Measurements from ENCODE around the gene PEDS1.

PEDS1 gene

GRCh38 chr20:50191544-50192363, 38.2 kb upstream of the PEDS1 start:
- Histone ChIP-seq H3K27ac (peak overlapping the region; percentile 95), H3K27me3 (replicated peaks) (no peaks in the 10 kb centered on the region), H3K4me3 (ENCODE audit: low read depth, low read length) (peak overlapping the region; percentile 98), H3K36me3 (replicated peaks) (peaks cover 15% of the 10 kb centered on the region)
- no peak for DNase-seq
- TF ChIP-seq CTCF (IDR thresholded peaks at IDR 0.05; ENCODE audit: low read depth, low read length, missing control alignments): peak; percentile 23
- in situ Hi-C loops (cut with HindIII; ENCODE audit: low pct_ligation_motif_present, low sequenced_read_pairs): no loop called here

- in situ Hi-C loops (cut with HindIII; ENCODE audit: low pct_ligation_motif_present, low sequenced_read_pairs): no loop called here
- TF ChIP-seq CTCF (IDR thresholded peaks at IDR 0.05; ENCODE audit: low read depth, low read length, missing control alignments): no peak
- Histone ChIP-seq H3K27me3 (replicated peaks) (no peaks in the 10 kb centered on the region), H3K4me3 (ENCODE audit: low read depth, low read length) (peak overlapping the region; percentile 98), H3K27ac (peak overlapping the region; percentile 95), H3K36me3 (replicated peaks) (peaks cover 15% of the 10 kb centered on the region)
- peak; percentile 34 for DNase-seq
Observed at GRCh38 chr20:50191065-50191543, 37.6 kb upstream of the PEDS1 start.

DNA sequence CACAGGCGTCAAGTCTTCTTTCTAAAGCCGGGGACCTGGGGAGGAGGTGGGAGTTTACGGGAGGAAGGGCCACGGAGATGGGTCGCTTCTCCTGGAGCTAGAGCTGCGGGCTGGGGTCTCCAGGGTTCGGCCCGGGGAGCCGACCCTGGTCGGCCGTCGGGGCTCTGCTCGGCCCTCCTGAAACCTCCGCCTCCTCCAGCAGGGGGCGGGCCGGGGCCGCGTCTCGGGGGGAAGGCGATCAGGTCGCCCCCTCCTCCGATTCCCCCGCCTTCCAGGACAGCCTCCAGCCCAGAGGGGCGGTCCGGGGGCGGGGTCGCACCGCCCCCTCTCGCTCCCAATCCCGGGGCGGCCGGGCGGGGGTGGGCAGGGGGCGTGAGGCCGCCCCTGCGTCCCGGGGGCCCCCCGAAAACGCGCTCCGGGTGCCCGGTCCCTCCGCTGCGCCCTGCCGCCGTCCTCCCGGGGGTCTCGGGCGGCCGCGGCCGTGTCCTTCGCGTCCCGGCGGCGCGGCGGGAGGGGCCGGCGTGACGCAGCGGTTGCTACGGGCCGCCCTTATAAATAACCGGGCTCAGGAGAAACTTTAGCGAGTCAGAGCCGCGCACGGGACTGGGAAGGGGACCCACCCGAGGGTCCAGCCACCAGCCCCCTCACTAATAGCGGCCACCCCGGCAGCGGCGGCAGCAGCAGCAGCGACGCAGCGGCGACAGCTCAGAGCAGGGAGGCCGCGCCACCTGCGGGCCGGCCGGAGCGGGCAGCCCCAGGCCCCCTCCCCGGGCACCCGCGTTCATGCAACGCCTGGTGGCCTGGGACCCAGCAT, 36.9 kb upstream of the PEDS1 start, which contains the start of gene CEBPB:
Gene CEBPB, plus strand, starts transcription at position 580 of the 814 bp plus-strand sequence. Its CDS starts 204 bp downstream, at position 784.
- Histone ChIP-seq H3K36me3 (replicated peaks) (peaks cover 15% of the 10 kb centered on the region), H3K4me3 (ENCODE audit: low read depth, low read length) (peak within 1 kb of the TSS; percentile 98), H3K27me3 (replicated peaks) (no peaks in the 10 kb centered on the region), H3K27ac (peak within 1 kb of the TSS; percentile 95)
- in situ Hi-C loops (cut with HindIII; ENCODE audit: low pct_ligation_motif_present, low sequenced_read_pairs): no loop called here
- peak; percentile 75 for TF ChIP-seq CTCF (IDR thresholded peaks at IDR 0.05; ENCODE audit: low read depth, low read length, missing control alignments)
- DNase-seq: peak; percentile 75

DNA sequence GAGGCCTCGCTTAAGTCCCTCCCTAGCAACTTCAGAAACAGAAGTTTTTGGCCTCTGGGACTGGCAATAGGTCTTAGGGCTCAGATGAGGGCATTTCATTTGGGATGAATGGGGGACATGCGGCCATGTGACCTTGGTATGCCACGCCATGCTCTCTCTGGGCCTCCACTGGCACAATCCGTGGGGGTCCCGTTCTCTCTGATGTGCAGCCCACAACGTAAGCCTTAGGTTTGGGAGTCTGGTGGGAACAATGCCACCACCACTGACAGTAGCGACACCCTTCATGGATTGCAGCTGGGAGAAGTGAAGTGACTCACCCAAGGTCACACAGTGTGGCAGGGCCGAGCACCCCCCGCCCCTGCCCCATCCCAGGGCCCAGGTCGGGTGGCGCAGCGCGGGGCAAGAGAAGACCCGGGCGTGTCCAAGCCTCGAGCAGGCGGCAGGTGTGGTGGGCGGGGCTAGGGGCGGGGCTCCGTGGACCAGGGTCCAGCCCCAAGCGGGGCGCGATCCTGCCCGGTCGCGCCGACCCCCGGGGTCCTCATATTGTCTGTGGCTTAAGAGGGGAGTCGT, 36.2 kb upstream of the PEDS1 start:
- peaks cover 15% of the 10 kb centered on the region for H3K36me3 ChIP-seq (replicated peaks)
- H3K27ac ChIP-seq: no peak overlapping the region
- DNase-seq: no peak
- peak overlapping the region; percentile 98 for H3K4me3 ChIP-seq (ENCODE audit: low read depth, low read length)
- in situ Hi-C loops (cut with HindIII; ENCODE audit: low pct_ligation_motif_present, low sequenced_read_pairs): no loop called here
- H3K27me3 ChIP-seq (replicated peaks): no peaks in the 10 kb centered on the region
- TF ChIP-seq CTCF (IDR thresholded peaks at IDR 0.05; ENCODE audit: low read depth, low read length, missing control alignments): no peak

DNA sequence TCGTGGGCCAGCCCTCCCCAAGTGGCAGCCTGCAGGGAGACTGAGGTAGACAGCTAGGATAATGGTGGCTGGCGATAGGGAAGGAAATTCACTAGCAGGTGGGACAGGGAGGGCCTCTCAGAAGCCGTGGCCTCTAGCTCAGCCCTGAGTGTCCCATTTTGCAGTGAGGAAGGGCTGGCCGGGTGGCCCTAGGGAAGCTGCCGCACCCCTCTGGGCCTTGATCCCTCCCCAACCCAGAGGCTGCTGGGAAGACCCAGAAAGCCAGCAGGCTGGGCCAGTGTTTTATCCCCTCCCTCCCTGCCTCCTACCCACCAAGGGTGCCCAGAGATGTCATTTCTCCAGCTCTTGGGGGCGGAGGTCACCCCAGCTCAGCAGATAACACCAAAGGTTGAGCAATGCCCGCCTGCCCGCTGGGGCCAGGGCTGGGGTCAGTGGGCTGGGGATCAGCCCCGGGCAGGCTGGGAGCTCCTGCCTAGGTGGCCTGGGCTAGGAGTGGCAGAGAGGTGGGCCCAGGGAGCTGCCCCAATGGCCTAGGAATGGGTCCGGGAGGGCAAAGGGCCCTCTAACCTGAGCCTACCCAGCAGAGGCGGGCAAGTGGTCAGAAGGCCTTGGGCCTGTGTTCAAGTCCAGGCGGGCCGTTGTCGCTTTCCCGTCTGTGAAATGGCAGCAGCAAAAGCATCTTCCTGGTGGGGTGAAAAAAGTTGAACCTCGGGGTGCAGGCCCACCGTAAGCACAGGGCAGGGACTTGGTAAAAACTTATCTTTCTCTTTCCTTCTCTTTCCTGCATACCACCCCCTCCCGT, 35.6 kb upstream of the PEDS1 start:
- Histone ChIP-seq H3K36me3 (replicated peaks) (peaks cover 14% of the 10 kb centered on the region), H3K27ac (no peak overlapping the region), H3K4me3 (ENCODE audit: low read depth, low read length) (no peak overlapping the region), H3K27me3 (replicated peaks) (no peaks in the 10 kb centered on the region)
- TF ChIP-seq CTCF (IDR thresholded peaks at IDR 0.05; ENCODE audit: low read depth, low read length, missing control alignments): no peak
- in situ Hi-C loops (cut with HindIII; ENCODE audit: low pct_ligation_motif_present, low sequenced_read_pairs): no loop called here
- DNase-seq: no peak

All from brain microvascular endothelial cell (primary cell).